HEK293 (cell line): Measurements from ENCODE around the gene USP1.

Experiments
- CTCF ChIA-PET: fragments of 350-600 bp; formaldehyde crosslinking; extraction: SDS; loops from one replicate; lab custom pipeline; 2021; ENCODE audit warnings: antibody characterized with exemption; lab: Yijun Ruan, JAX
- POLR2A ChIA-PET: fragments of 300-600 bp; formaldehyde crosslinking; extraction: SDS; loops from one replicate; lab custom pipeline; 2020; ENCODE audit warnings: antibody characterized with exemption, inconsistent platforms; lab: Yijun Ruan, JAX
- H3K27ac ChIP-seq: fragments of 200-500 bp; sonication (Bioruptor generic); 2 replicates; pipeline ENCODE4 v1.5.1; 2014; ENCODE audit warnings: low read depth, low read length, control low read depth, inconsistent platforms; ENCODE audit errors: extremely low read depth
- H3K36me3 ChIP-seq, 2 experiments: fragments of 200-500 bp in 1 of 2; sonication (Bioruptor generic) in 1 of 2; 1 replicate in 1 of 2; 2 replicates in 1 of 2; pipeline ENCODE4 v1.5.1; 2014 to 2017; ENCODE audit warnings: inconsistent platforms in 2 of 2, low read length in 2 of 2; ENCODE audit not compliant: control insufficient read depth in 2 of 2, insufficient read depth in 1 of 2
- H3K4me1 ChIP-seq: fragments of 200-500 bp; sonication (Bioruptor generic); 2 replicates; pipeline ENCODE4 v1.5.1; 2014; ENCODE audit warnings: mild to moderate bottlenecking, low read length, inconsistent platforms; ENCODE audit not compliant: control insufficient read depth, insufficient read depth
- H3K4me3 ChIP-seq: 2 replicates; pipeline ENCODE4 v1.5.1; 2011; ENCODE audit warnings: low read depth, mild to moderate bottlenecking, control low read depth, low read length, moderate library complexity
- H3K9me3 ChIP-seq: fragments of 200-500 bp; sonication (Bioruptor generic); 2 replicates; pipeline ENCODE4 v1.5.1; 2014; ENCODE audit warnings: low read depth, low read length, inconsistent platforms; ENCODE audit not compliant: control insufficient read depth, insufficient read depth
- BCL11A ChIP-seq: fragments of 450-650 bp; formaldehyde crosslinking; IDR thresholded peaks from 2 replicates; pipeline ENCODE4 v1.5.1; 2016; ENCODE audit warnings: low read depth, missing biosample characterization, missing genetic modification characterization
- CTCF ChIP-seq: fragments of 450-650 bp; formaldehyde crosslinking; IDR thresholded peaks from 2 replicates; pipeline ENCODE4 v1.5.1; 2016; ENCODE audit warnings: missing biosample characterization, missing genetic modification characterization
- KLF7 ChIP-seq: fragments of 450-650 bp; formaldehyde crosslinking; IDR thresholded peaks from 2 replicates; pipeline ENCODE4 v1.5.1; 2016; ENCODE audit warnings: missing biosample characterization, missing genetic modification characterization, borderline replicate concordance
- OVOL3 ChIP-seq: fragments of 450-650 bp; formaldehyde crosslinking; IDR thresholded peaks from 2 replicates; pipeline ENCODE4 v1.5.1; 2016; ENCODE audit warnings: missing biosample characterization, missing genetic modification characterization
- REPIN1 ChIP-seq: fragments of 450-650 bp; formaldehyde crosslinking; IDR thresholded peaks from 2 replicates; pipeline ENCODE4 v1.5.1; 2017; ENCODE audit warnings: missing biosample characterization, missing genetic modification characterization, low read depth
- SETDB1 ChIP-seq: IDR thresholded peaks from one replicate; pipeline ENCODE4 v1.6.1; 2017; ENCODE audit warnings: mild to moderate bottlenecking, low read length, moderate library complexity, mixed read lengths; ENCODE audit not compliant: insufficient read length
- SP7 ChIP-seq: fragments of 450-650 bp; formaldehyde crosslinking; IDR thresholded peaks from 2 replicates; pipeline ENCODE4 v1.5.1; 2016; ENCODE audit warnings: missing biosample characterization, missing genetic modification characterization
- TRIM28 ChIP-seq: IDR thresholded peaks from 2 replicates; pipeline ENCODE4 v1.6.1; 2011; ENCODE audit warnings: low read length, control low read depth, borderline replicate concordance
- WT1 ChIP-seq: fragments of 450-650 bp; formaldehyde crosslinking; IDR thresholded peaks from 2 replicates; pipeline ENCODE4 v1.5.1; 2016; ENCODE audit warnings: missing biosample characterization, missing genetic modification characterization
- ZBTB17 ChIP-seq: fragments of 450-650 bp; formaldehyde crosslinking; IDR thresholded peaks from 2 replicates; pipeline ENCODE4 v1.5.1; 2016; ENCODE audit warnings: missing biosample characterization, missing genetic modification characterization
- ZFHX2 ChIP-seq: fragments of 450-650 bp; formaldehyde crosslinking; conservative IDR thresholded peaks from 2 replicates; pipeline ENCODE4 v1.5.1; 2016; ENCODE audit warnings: missing biosample characterization, missing genetic modification characterization
- ZFP37 ChIP-seq: fragments of 450-650 bp; formaldehyde crosslinking; IDR thresholded peaks from 2 replicates; pipeline ENCODE4 v1.5.1; 2016; ENCODE audit warnings: missing biosample characterization, missing genetic modification characterization
- ZNF138 ChIP-seq: fragments of 450-650 bp; formaldehyde crosslinking; IDR thresholded peaks from 2 replicates; pipeline ENCODE4 v1.5.1; 2016; ENCODE audit warnings: missing biosample characterization, missing genetic modification characterization, borderline replicate concordance
- ZNF280C ChIP-seq: fragments of 450-650 bp; formaldehyde crosslinking; IDR thresholded peaks from 2 replicates; pipeline ENCODE4 v1.5.1; 2016; ENCODE audit warnings: missing biosample characterization, missing genetic modification characterization
- ZNF324 ChIP-seq: fragments of 450-650 bp; formaldehyde crosslinking; IDR thresholded peaks from 2 replicates; pipeline ENCODE4 v1.5.1; 2016; ENCODE audit warnings: missing biosample characterization, missing genetic modification characterization
- ZNF335 ChIP-seq: fragments of 450-650 bp; formaldehyde crosslinking; conservative IDR thresholded peaks from 2 replicates; pipeline ENCODE4 v1.5.1; 2016; ENCODE audit warnings: missing biosample characterization, missing genetic modification characterization
- ZNF416 ChIP-seq: fragments of 450-650 bp; formaldehyde crosslinking; IDR thresholded peaks from 2 replicates; pipeline ENCODE4 v1.5.1; 2016; ENCODE audit warnings: missing biosample characterization, missing genetic modification characterization
- ZNF561 ChIP-seq: fragments of 450-650 bp; IDR thresholded peaks from 2 replicates; pipeline ENCODE4 v1.5.1; 2018; ENCODE audit warnings: missing biosample characterization, missing genetic modification characterization, borderline replicate concordance
- ZNF654 ChIP-seq: fragments of 450-650 bp; formaldehyde crosslinking; IDR thresholded peaks from 2 replicates; pipeline ENCODE4 v1.5.1; 2016; ENCODE audit warnings: low read depth, missing biosample characterization, missing genetic modification characterization
- ZNF768 ChIP-seq: fragments of 450-650 bp; formaldehyde crosslinking; IDR thresholded peaks from 2 replicates; pipeline ENCODE4 v1.5.1; 2018; ENCODE audit warnings: missing biosample characterization, mild to moderate bottlenecking, missing genetic modification characterization
- ZNF791 ChIP-seq: fragments of 450-650 bp; formaldehyde crosslinking; IDR thresholded peaks from 2 replicates; pipeline ENCODE4 v1.5.1; 2016; ENCODE audit warnings: missing biosample characterization, missing genetic modification characterization
- ZNF830 ChIP-seq: fragments of 450-650 bp; IDR thresholded peaks from 2 replicates; pipeline ENCODE4 v1.5.0; 2018; ENCODE audit warnings: missing biosample characterization, missing genetic modification characterization, low read depth, mild to moderate bottlenecking, moderate library complexity
- ZNF837 ChIP-seq: fragments of 450-650 bp; formaldehyde crosslinking; IDR thresholded peaks from 2 replicates; pipeline ENCODE4 v1.5.1; 2016; ENCODE audit warnings: missing biosample characterization, missing genetic modification characterization
- ZNF843 ChIP-seq: fragments of 450-650 bp; formaldehyde crosslinking; IDR thresholded peaks from 2 replicates; pipeline ENCODE4 v1.5.1; 2016; ENCODE audit warnings: missing biosample characterization, missing genetic modification characterization
- ZSCAN30 ChIP-seq: fragments of 450-650 bp; IDR thresholded peaks from 2 replicates; pipeline ENCODE4 v1.5.1; 2018; ENCODE audit warnings: missing biosample characterization, mild to moderate bottlenecking, missing genetic modification characterization, moderate library complexity
- ZSCAN4 ChIP-seq: fragments of 450-650 bp; formaldehyde crosslinking; IDR thresholded peaks from 2 replicates; pipeline ENCODE4 v1.5.1; 2017; ENCODE audit warnings: missing biosample characterization, missing genetic modification characterization
- ZSCAN5A ChIP-seq: fragments of 450-650 bp; formaldehyde crosslinking; IDR thresholded peaks from 2 replicates; pipeline ENCODE4 v1.5.1; 2016; ENCODE audit warnings: missing biosample characterization, missing genetic modification characterization

The USP1 gene

GRCh38 chr1:62390071-62390470, 46.8 kb upstream of the USP1 start (continued):
- TF ChIP-seq WT1 (tag by site-specific recombination) (no peak), ZNF791 (tag by site-specific recombination) (no peak)
- TF ChIP-seq, all 188 proteins: peak for 0

- no peak overlapping the region for H3K4me3 ChIP-seq
- CTCF ChIA-PET, result interaction anchor here (0.6 to 7.7 kb wide), 43 partner anchors 10 to 1174 kb away, joined by 3 to 91 read pairs (median 4); no protein-coding TSS in a partner anchor
- H3K9me3 ChIP-seq, result no peaks in the 10 kb centered on the region
- POLR2A ChIA-PET, result no interaction called here
- no peak overlapping the region for H3K27ac ChIP-seq
- TF ChIP-seq ZNF416 (tag by site-specific recombination), result no peak
- TF ChIP-seq ZNF768 (tag by site-specific recombination), result no peak
- TF ChIP-seq TRIM28, result peak; percentile 68
- no peak for TF ChIP-seq ZNF138 (tag by site-specific recombination)
- TF ChIP-seq REPIN1 (tag by site-specific recombination), result no peak
- no peak for TF ChIP-seq BCL11A (tag by site-specific recombination)
- TF ChIP-seq SP7 (tag by site-specific recombination), result no peak
- TF ChIP-seq ZFHX2, result no peak
- peak; percentile 24; the same call in 1 of the 2 replicates for TF ChIP-seq ZNF654
- TF ChIP-seq ZNF561 (tag by site-specific recombination), result peak; percentile 60; the same call in 1 of the 2 replicates
- no peak for TF ChIP-seq ZNF280C (tag by site-specific recombination)
- TF ChIP-seq CTCF, result peak; percentile 66
- TF ChIP-seq OVOL3 (tag by site-specific recombination), result no peak
- no peak for TF ChIP-seq ZNF843 (tag by site-specific recombination)
- no peak for TF ChIP-seq KLF7 (tag by site-specific recombination)
- no peak for TF ChIP-seq ZSCAN5A
- TF ChIP-seq ZSCAN30, result 0 out of 2 replicates have a peak, but pooled peaks have one; percentile 5
- no peaks in the 10 kb centered on the region for H3K36me3 ChIP-seq
- H3K4me1 ChIP-seq, result peaks cover 5% of the 10 kb centered on the region
Measured at GRCh38 chr1:62391369-62391971, 45.4 kb upstream of the USP1 start.

- ChIA-PET CTCF (interaction anchor here (2.6 to 7.7 kb wide), 2 partner anchors 11 to 217 kb away, joined by 10 to 91 read pairs; no protein-coding TSS in a partner anchor), POLR2A (no interaction called here)
- Histone ChIP-seq H3K27ac (no peak overlapping the region), H3K9me3 (no peaks in the 10 kb centered on the region), H3K4me3 (no peak overlapping the region), H3K4me1 (no peaks in the 10 kb centered on the region)
- TF ChIP-seq ZNF324 (tag by site-specific recombination) (no peak), ZBTB17 (tag by site-specific recombination) (no peak), ZNF830 (no peak), ZNF335 (no peak), ZNF837 (no peak), ZFP37 (tag by site-specific recombination) (no peak), SETDB1 (no peak), ZSCAN4 (no peak)
- TF ChIP-seq, all 188 proteins: peak for 0
- no peaks in the 10 kb centered on the region for H3K36me3 ChIP-seq
Measured at GRCh38 chr1:62392951-62393350, 43.9 kb upstream of the USP1 start.
